Upper lobe of left lung (tissue), 4 donors: ENCODE measurements around the gene C3orf49.

ENCODE experiments used
- CTCF ChIP-seq, 6 experiments: fragments of 450-650 bp in 4 of 6; fragments of 200-600 bp in 2 of 6; sonication (generic) in 2 of 6; IDR thresholded peaks; one replicate each; pipeline ENCODE4 v1.5.1; 2016 to 2019; ENCODE audit warnings: antibody characterized with exemption in 6 of 6
- EP300 ChIP-seq, 4 donors: sonication (generic); formaldehyde crosslinking; IDR thresholded peaks; one replicate each; pipeline ENCODE4 v1.5.1; 2017; ENCODE audit warnings: antibody characterized with exemption in 4 of 4, control low read depth in 2 of 4

DNA sequence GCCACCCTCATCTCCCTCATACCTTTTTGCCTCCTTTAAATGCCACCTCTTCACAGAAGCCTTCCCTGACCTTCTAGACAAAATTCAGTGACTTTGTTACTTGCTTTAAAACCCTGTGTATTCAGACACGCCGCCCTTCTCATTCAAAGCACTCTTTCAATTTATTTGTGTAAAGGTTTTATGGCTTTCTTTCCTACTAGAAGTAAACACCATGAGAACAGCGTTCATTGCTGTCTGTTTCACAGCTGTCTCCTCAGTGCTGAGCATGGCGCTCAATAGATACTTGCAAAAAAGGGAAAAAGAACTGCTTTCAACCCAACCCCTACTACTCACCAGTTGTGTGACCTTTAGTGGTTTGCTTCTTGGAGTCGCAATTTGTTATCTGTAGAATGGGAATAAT lies 61.6 kb downstream of the C3orf49 start:
- TF ChIP-seq CTCF (IDR thresholded peaks at IDR 0.05): no peak
- TF ChIP-seq EP300 (IDR thresholded peaks at IDR 0.05): no peak
